ENCODE data around the gene NFASC.

The NFASC gene

GRCh38 chr1:204887846-204888245, 17.2 kb downstream of the NFASC start:
- Histone ChIP-seq H3K9ac (ENCODE audit: low read depth, low read length) (no peak overlapping the region), H3K27me3 (ENCODE audit: control insufficient read depth, insufficient read depth, low read length) (no peaks in the 10 kb centered on the region), H3K4me3 (ENCODE audit: low read depth, low read length) (no peak overlapping the region), H3K9me3 (ENCODE audit: control insufficient read depth, insufficient read depth, low read length) (no peaks in the 10 kb centered on the region), H3K4me1 (ENCODE audit: control insufficient read depth, insufficient read depth, low read length) (no peaks in the 10 kb centered on the region), H3K27ac (ENCODE audit: low read depth, low read length) (no peak overlapping the region), H3K36me3 (ENCODE audit: control insufficient read depth, insufficient read depth, low read length) (no peaks in the 10 kb centered on the region)

- Histone ChIP-seq H3K36me3 (ENCODE audit: control insufficient read depth, insufficient read depth, low read length) (no peaks in the 10 kb centered on the region), H3K4me1 (ENCODE audit: control insufficient read depth, insufficient read depth, low read length) (no peaks in the 10 kb centered on the region), H3K27me3 (ENCODE audit: control insufficient read depth, insufficient read depth, low read length) (no peaks in the 10 kb centered on the region), H3K27ac (ENCODE audit: low read depth, low read length) (no peak overlapping the region), H3K4me3 (ENCODE audit: low read depth, low read length) (no peak overlapping the region), H3K9me3 (ENCODE audit: control insufficient read depth, insufficient read depth, low read length) (no peaks in the 10 kb centered on the region), H3K9ac (ENCODE audit: low read depth, low read length) (no peak overlapping the region)
Observed at GRCh38 chr1:204888294-204888693, 17.6 kb downstream of the NFASC start.

DNA sequence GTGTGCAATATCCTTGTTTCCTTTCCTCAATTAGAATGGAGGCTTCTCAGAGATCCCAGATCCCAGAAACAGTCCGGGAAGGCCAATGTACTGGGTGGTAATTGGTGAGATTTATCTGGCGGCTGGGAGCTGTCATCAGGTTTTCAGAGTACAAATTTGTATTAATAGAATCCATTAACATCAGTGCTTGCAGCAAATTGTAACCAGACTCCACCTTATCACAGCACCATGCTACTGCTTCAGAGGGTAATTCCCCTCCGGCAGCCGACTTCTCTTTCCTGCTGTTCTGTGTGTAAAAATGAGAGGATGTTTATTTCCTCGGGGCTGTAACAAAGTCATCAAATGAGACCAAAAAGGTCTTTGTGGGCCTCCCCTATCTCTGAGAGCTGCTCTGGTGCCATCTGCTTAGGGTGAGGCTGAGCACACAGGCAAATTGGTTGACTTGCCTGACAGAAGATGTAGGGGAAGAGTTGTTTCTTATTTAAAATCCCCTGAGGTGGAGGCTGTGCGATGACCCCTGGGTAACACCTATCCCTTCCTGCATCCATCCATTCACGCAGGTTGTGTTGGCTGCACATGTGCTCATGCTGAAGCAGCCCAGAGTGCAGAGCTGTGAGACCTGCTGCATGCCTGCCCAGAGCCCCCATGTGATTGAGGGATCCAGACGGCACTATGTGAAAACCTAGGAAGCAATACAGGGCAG, 19.2 kb downstream of the NFASC start:
- H3K4me3 ChIP-seq (ENCODE audit: low read depth, low read length) = no peak overlapping the region
- no peaks in the 10 kb centered on the region for H3K9me3 ChIP-seq (ENCODE audit: control insufficient read depth, insufficient read depth, low read length)
- H3K36me3 ChIP-seq (ENCODE audit: control insufficient read depth, insufficient read depth, low read length) = no peaks in the 10 kb centered on the region
- no peak overlapping the region for H3K27ac ChIP-seq (ENCODE audit: low read depth, low read length)
- H3K9ac ChIP-seq (ENCODE audit: low read depth, low read length) = no peak overlapping the region
- H3K4me1 ChIP-seq (ENCODE audit: control insufficient read depth, insufficient read depth, low read length) = no peaks in the 10 kb centered on the region
- H3K27me3 ChIP-seq (ENCODE audit: control insufficient read depth, insufficient read depth, low read length) = no peaks in the 10 kb centered on the region

DNA sequence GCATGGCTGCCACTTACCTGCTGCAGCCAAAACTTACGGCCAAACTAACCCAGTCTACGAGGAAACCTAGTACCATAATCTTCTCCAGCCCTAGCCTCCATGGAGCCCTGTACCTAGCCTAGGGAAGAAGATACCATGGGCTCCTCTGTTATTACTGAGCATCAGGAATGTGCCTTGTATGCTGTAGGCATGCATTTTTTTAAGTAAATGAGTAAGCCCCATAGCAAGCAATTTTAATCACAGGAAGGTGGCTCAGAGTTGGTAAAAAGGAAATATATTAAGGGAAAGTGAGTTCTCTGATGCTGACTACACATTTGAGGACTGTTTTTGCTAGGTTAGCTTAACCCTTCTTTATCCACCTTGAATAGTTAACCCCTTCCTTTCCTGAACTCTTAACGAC, 21.2 kb downstream of the NFASC start:
- Histone ChIP-seq H3K9ac (ENCODE audit: low read depth, low read length) (no peak overlapping the region), H3K4me1 (ENCODE audit: control insufficient read depth, insufficient read depth, low read length) (peaks cover 3% of the 10 kb centered on the region; the same call in 1 of the 2 replicates), H3K36me3 (ENCODE audit: control insufficient read depth, insufficient read depth, low read length) (no peaks in the 10 kb centered on the region), H3K9me3 (ENCODE audit: control insufficient read depth, insufficient read depth, low read length) (no peaks in the 10 kb centered on the region), H3K27ac (ENCODE audit: low read depth, low read length) (no peak overlapping the region), H3K4me3 (ENCODE audit: low read depth, low read length) (no peak overlapping the region), H3K27me3 (ENCODE audit: control insufficient read depth, insufficient read depth, low read length) (no peaks in the 10 kb centered on the region)

- H3K27me3 ChIP-seq (ENCODE audit: control insufficient read depth, insufficient read depth, low read length) = no peaks in the 10 kb centered on the region
- H3K9me3 ChIP-seq (ENCODE audit: control insufficient read depth, insufficient read depth, low read length) = no peaks in the 10 kb centered on the region
- H3K9ac ChIP-seq (ENCODE audit: low read depth, low read length) = no peak overlapping the region
- no peak overlapping the region for H3K4me3 ChIP-seq (ENCODE audit: low read depth, low read length)
- H3K4me1 ChIP-seq (ENCODE audit: control insufficient read depth, insufficient read depth, low read length) = peaks cover 7% of the 10 kb centered on the region; the same call in 1 of the 2 replicates
- H3K27ac ChIP-seq (ENCODE audit: low read depth, low read length) = no peak overlapping the region
- no peaks in the 10 kb centered on the region for H3K36me3 ChIP-seq (ENCODE audit: control insufficient read depth, insufficient read depth, low read length)
Observed at GRCh38 chr1:204894031-204894430, 23.4 kb downstream of the NFASC start.

- no peak overlapping the region for H3K9ac ChIP-seq (ENCODE audit: low read depth, low read length)
- H3K36me3 ChIP-seq (ENCODE audit: control insufficient read depth, insufficient read depth, low read length) = no peaks in the 10 kb centered on the region
- H3K4me3 ChIP-seq (ENCODE audit: low read depth, low read length) = no peak overlapping the region
- H3K4me1 ChIP-seq (ENCODE audit: control insufficient read depth, insufficient read depth, low read length) = peaks cover 7% of the 10 kb centered on the region; the same call in 1 of the 2 replicates
- no peaks in the 10 kb centered on the region for H3K9me3 ChIP-seq (ENCODE audit: control insufficient read depth, insufficient read depth, low read length)
- H3K27me3 ChIP-seq (ENCODE audit: control insufficient read depth, insufficient read depth, low read length) = no peaks in the 10 kb centered on the region
- no peak overlapping the region for H3K27ac ChIP-seq (ENCODE audit: low read depth, low read length)
Observed at GRCh38 chr1:204894606-204895005, 23.9 kb downstream of the NFASC start.

- H3K27ac ChIP-seq (ENCODE audit: low read depth, low read length) = no peak overlapping the region
- H3K4me3 ChIP-seq (ENCODE audit: low read depth, low read length) = no peak overlapping the region
- no peak overlapping the region for H3K9ac ChIP-seq (ENCODE audit: low read depth, low read length)
- H3K4me1 ChIP-seq (ENCODE audit: control insufficient read depth, insufficient read depth, low read length) = peaks cover 7% of the 10 kb centered on the region; the same call in 1 of the 2 replicates
- no peaks in the 10 kb centered on the region for H3K36me3 ChIP-seq (ENCODE audit: control insufficient read depth, insufficient read depth, low read length)
- H3K27me3 ChIP-seq (ENCODE audit: control insufficient read depth, insufficient read depth, low read length) = no peaks in the 10 kb centered on the region
- no peaks in the 10 kb centered on the region for H3K9me3 ChIP-seq (ENCODE audit: control insufficient read depth, insufficient read depth, low read length)
Observed at GRCh38 chr1:204896023-204896422, 25.4 kb downstream of the NFASC start.

DNA sequence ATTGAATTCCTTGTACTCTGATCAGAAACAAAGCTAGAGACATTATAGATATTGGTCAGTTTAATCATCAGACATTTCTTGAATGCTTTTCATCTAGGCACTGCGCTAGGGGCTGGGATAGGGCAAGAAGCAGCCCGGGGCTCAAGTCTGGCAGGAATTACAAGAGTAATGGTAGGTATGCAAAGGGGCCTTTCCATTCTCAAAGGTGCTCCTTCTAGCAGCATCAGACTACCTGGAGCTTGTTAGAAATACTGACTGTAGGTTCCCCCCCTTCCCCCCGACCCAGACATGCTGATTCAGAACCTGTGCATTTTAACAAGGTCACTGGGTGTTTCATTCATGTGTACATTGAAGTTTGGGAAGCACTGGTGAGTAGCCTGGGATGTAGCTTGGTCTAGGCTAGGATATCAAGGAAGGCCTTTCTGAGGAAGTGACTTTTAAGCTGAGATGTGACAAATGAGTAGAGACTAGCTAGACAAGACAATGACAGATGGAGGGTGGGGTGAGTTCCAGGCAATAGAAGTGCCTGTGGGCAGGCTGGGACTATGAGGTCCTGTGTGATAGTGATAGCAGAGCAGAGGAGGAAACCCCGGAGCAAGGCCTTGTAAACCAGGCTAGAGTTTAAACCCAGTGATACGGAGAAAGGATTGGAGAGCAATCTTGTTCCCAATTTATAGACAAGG, 26.3 kb downstream of the NFASC start:
- H3K36me3 ChIP-seq (ENCODE audit: control insufficient read depth, insufficient read depth, low read length) = no peaks in the 10 kb centered on the region
- H3K27ac ChIP-seq (ENCODE audit: low read depth, low read length) = no peak overlapping the region
- H3K4me3 ChIP-seq (ENCODE audit: low read depth, low read length) = no peak overlapping the region
- H3K9ac ChIP-seq (ENCODE audit: low read depth, low read length) = no peak overlapping the region
- H3K27me3 ChIP-seq (ENCODE audit: control insufficient read depth, insufficient read depth, low read length) = no peaks in the 10 kb centered on the region
- no peaks in the 10 kb centered on the region for H3K9me3 ChIP-seq (ENCODE audit: control insufficient read depth, insufficient read depth, low read length)
- peaks cover 7% of the 10 kb centered on the region; the same call in 1 of the 2 replicates for H3K4me1 ChIP-seq (ENCODE audit: control insufficient read depth, insufficient read depth, low read length)

DNA sequence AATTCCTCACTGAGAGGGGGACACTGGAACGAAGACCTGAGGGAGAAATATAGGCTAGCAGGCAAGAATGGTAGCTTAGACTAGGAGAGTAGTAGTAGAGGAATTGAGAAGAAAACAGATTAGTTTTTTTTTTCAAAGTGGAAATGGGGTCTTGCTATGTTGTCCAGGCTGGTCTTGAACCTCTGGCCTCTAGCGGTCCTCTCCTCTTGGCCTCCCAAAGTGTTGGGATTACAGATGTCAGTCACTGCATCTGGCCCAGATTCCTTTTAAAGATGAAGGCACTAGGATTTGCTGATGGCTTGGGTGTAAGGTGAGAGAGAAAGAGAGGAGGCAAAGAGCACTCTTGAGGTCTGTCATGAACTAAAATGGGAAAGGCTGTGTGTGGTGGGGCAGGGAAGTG, 30.1 kb downstream of the NFASC start:
- peaks cover 7% of the 10 kb centered on the region; the same call in 1 of the 2 replicates for H3K4me1 ChIP-seq (ENCODE audit: control insufficient read depth, insufficient read depth, low read length)
- no peak overlapping the region for H3K4me3 ChIP-seq (ENCODE audit: low read depth, low read length)
- no peak overlapping the region for H3K9ac ChIP-seq (ENCODE audit: low read depth, low read length)
- H3K36me3 ChIP-seq (ENCODE audit: control insufficient read depth, insufficient read depth, low read length) = no peaks in the 10 kb centered on the region
- H3K27ac ChIP-seq (ENCODE audit: low read depth, low read length) = no peak overlapping the region
- no peaks in the 10 kb centered on the region for H3K9me3 ChIP-seq (ENCODE audit: control insufficient read depth, insufficient read depth, low read length)
- no peaks in the 10 kb centered on the region for H3K27me3 ChIP-seq (ENCODE audit: control insufficient read depth, insufficient read depth, low read length)

DNA sequence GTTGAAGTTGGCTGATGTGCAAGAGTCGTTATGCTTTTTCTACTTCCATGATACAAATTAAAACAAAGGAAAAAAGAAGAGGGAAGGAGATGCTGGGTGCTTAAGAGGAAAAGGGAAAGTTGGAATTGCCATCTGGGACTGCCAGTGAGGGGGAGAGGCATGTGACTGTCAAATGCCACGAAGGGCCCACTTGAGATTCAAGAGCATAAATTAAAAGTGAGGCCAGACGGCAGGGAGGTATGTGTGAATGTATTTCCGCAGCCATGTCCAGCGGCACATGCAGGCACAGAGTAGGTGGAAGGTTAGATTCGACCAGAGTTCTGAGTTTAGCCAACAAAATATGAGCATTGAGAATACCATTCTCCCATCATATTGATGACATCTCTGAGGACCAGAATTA, 32.0 kb downstream of the NFASC start:
- H3K36me3 ChIP-seq (ENCODE audit: control insufficient read depth, insufficient read depth, low read length) = no peaks in the 10 kb centered on the region
- H3K27me3 ChIP-seq (ENCODE audit: control insufficient read depth, insufficient read depth, low read length) = no peaks in the 10 kb centered on the region
- H3K9ac ChIP-seq (ENCODE audit: low read depth, low read length) = no peak overlapping the region
- H3K9me3 ChIP-seq (ENCODE audit: control insufficient read depth, insufficient read depth, low read length) = no peaks in the 10 kb centered on the region
- H3K4me3 ChIP-seq (ENCODE audit: low read depth, low read length) = no peak overlapping the region
- no peak overlapping the region for H3K27ac ChIP-seq (ENCODE audit: low read depth, low read length)
- H3K4me1 ChIP-seq (ENCODE audit: control insufficient read depth, insufficient read depth, low read length) = no peaks in the 10 kb centered on the region

DNA sequence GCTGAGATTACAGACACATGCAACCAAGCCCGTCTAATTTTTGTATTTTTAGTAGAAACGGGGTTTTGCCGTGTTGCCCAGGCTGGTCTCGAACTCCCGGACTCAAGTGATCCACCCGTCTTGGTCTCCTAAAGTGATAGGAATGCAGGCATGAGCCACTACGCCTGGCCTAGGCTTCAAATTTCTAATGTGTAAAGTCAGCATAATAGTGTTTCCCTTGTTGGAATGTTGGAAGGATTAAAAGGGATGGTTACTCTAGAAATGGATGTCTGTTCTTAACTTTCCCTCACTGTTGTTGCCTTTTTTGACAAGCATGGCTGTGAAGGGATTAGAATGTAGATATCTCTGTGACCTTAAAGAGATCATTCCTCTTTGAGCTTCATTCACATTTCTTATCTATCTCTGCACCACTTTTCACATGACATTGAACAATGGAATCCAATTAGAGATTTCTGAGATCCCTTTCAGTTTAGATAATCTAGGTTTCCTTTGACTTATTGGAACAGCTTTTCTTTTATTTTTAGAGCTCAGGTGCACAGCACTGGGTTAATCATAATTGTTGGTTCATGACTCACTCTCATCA, 33.7 kb downstream of the NFASC start:
- no peaks in the 10 kb centered on the region for H3K9me3 ChIP-seq (ENCODE audit: control insufficient read depth, insufficient read depth, low read length)
- H3K9ac ChIP-seq (ENCODE audit: low read depth, low read length) = no peak overlapping the region
- no peak overlapping the region for H3K4me3 ChIP-seq (ENCODE audit: low read depth, low read length)
- H3K4me1 ChIP-seq (ENCODE audit: control insufficient read depth, insufficient read depth, low read length) = no peaks in the 10 kb centered on the region
- H3K36me3 ChIP-seq (ENCODE audit: control insufficient read depth, insufficient read depth, low read length) = no peaks in the 10 kb centered on the region
- H3K27me3 ChIP-seq (ENCODE audit: control insufficient read depth, insufficient read depth, low read length) = no peaks in the 10 kb centered on the region
- H3K27ac ChIP-seq (ENCODE audit: low read depth, low read length) = no peak overlapping the region
